ENCODE data around the gene APOC1.
A peak's percentile ranks its signal among the peaks of the same experiment; 100 is the strongest.
"Not testable (repeated sequence)": the region's sequence is repeated elsewhere in the genome, so short reads cannot be mapped to it uniquely, and the experiment has no call there.

APOC1 gene

DNA sequence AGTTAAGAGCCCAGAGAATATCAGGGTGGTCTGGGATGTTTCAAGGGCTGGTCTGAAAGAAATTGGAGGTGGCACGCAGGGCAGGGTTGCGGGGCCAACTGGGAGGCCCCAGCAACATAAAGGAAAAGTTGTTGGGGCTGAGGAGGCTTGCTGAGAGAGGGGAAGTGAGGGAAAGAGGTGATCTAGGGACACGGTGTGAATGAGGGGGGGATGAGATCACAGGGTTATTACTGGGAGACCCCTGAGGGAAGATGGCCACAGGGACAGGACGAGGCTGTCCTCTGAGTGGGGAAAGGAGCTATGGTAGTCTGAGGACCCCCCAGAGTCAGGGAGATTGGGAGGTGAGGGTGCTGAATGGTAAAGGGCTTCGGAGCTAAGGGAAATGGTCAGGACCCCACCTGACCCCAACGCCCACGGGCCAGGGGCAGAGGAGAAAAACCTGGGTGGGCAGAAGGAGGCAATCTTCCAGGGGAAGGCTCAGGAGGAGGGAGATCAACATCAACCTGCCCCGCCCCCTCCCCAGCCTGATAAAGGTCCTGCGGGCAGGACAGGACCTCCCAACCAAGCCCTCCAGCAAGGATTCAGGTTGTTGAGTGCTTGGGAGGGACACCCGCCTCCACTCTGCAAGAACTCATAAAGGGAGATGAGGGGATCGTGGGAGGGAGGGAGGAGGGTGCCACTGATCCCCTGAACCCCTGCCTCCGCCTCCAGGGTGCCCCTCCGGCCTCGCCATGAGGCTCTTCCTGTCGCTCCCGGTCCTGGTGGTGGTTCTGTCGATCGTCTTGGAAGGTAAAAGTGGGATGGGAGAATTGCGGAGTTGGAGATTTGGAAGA is 12.1 kb downstream of the APOC1 start:
- CTCF ChIA-PET, result interaction anchor here (0.6 kb wide), 1 partner anchor 24 kb away, joined by 4 read pairs; no protein-coding TSS in a partner anchor
- POLR2A ChIA-PET, result interaction anchor here (1.3 to 1.5 kb wide), 2 partner anchors 12 to 28 kb away, joined by 3 to 4 read pairs; partner anchors contain the start of gene APOC1
- TF ChIP-seq L3MBTL2 (conservative IDR thresholded peaks at IDR 0.05), result peak; percentile 38; the same call in 1 of the 2 replicates
- not testable (repeated sequence) for DNase-seq (ENCODE audit: extremely low spot score)

- no peak for DNase-seq (ENCODE audit: extremely low spot score)
- TF ChIP-seq FOXK2 (IDR thresholded peaks at IDR 0.05) (no peak), L3MBTL2 (conservative IDR thresholded peaks at IDR 0.05) (no peak), TARDBP (IDR thresholded peaks at IDR 0.05) (no peak), LEF1 (IDR thresholded peaks at IDR 0.05; ENCODE audit: borderline replicate concordance) (no peak), ARNT (IDR thresholded peaks at IDR 0.05) (no peak), SP1 (IDR thresholded peaks at IDR 0.05) (no peak), ZNF384 (IDR thresholded peaks at IDR 0.05) (no peak), ELF4 (IDR thresholded peaks at IDR 0.05) (no peak), FOXA1 (IDR thresholded peaks at IDR 0.05) (no peak), PKNOX1 (IDR thresholded peaks at IDR 0.05) (no peak), FOXM1 (IDR thresholded peaks at IDR 0.05; ENCODE audit: borderline replicate concordance) (no peak), CTBP1 (IDR thresholded peaks at IDR 0.05; ENCODE audit: borderline replicate concordance) (no peak), SUZ12 (IDR thresholded peaks at IDR 0.05) (no peak), NFRKB (IDR thresholded peaks at IDR 0.05) (no peak), HDGF (IDR thresholded peaks at IDR 0.05; ENCODE audit: borderline replicate concordance) (no peak), BHLHE40 (IDR thresholded peaks at IDR 0.05; ENCODE audit: borderline replicate concordance) (no peak)
- CTCF ChIA-PET, result no interaction called here
- POLR2A ChIA-PET, result no interaction called here
These were observed 13.3 kb downstream of the APOC1 start for GRCh38 chr19:44927746-44928145.

DNA sequence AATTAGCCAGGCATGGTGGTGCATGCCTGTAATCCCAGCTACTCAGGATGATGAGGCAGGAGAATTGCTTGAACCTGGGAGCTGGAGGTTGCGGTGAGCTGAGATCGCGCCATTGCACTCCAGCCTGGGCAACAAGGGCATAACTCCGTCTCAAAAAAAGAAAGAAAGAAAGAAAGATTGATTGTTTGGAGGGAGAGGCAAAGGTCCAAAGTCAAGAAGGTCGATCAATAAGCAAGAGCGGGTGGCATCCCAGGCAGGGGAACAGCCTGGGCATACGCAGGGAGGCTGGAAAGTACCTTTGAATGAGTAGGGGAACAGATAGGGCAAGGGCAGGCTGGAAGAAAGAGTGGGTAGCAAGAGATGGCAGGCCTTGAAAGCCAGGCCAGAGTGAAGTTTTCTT is 15.7 kb downstream of the APOC1 start:
- ChIA-PET POLR2A (no interaction called here), CTCF (no interaction called here)
- TF ChIP-seq NFRKB (IDR thresholded peaks at IDR 0.05) (no peak), HDGF (IDR thresholded peaks at IDR 0.05; ENCODE audit: borderline replicate concordance) (no peak), TARDBP (IDR thresholded peaks at IDR 0.05) (no peak), SP1 (IDR thresholded peaks at IDR 0.05) (no peak), FOXA1 (IDR thresholded peaks at IDR 0.05) (no peak), ELF4 (IDR thresholded peaks at IDR 0.05) (no peak)

GRCh38 chr19:44931541-44931940 is 17.1 kb downstream of the APOC1 start:
- POLR2A ChIA-PET, result no interaction called here
- TF ChIP-seq PKNOX1 (IDR thresholded peaks at IDR 0.05) (no peak), HDGF (IDR thresholded peaks at IDR 0.05; ENCODE audit: borderline replicate concordance) (no peak), ARNT (IDR thresholded peaks at IDR 0.05) (no peak), FOXA1 (IDR thresholded peaks at IDR 0.05) (no peak), SUZ12 (IDR thresholded peaks at IDR 0.05) (no peak), L3MBTL2 (conservative IDR thresholded peaks at IDR 0.05) (no peak), ELF4 (IDR thresholded peaks at IDR 0.05) (no peak), CTBP1 (IDR thresholded peaks at IDR 0.05; ENCODE audit: borderline replicate concordance) (no peak), LEF1 (IDR thresholded peaks at IDR 0.05; ENCODE audit: borderline replicate concordance) (no peak)
- no peak for DNase-seq (ENCODE audit: extremely low spot score)
- CTCF ChIA-PET, result no interaction called here

More for the DNA sequence above, 15.7 kb downstream of the APOC1 start:
- DNase-seq (ENCODE audit: extremely low spot score), result no peak

DNA sequence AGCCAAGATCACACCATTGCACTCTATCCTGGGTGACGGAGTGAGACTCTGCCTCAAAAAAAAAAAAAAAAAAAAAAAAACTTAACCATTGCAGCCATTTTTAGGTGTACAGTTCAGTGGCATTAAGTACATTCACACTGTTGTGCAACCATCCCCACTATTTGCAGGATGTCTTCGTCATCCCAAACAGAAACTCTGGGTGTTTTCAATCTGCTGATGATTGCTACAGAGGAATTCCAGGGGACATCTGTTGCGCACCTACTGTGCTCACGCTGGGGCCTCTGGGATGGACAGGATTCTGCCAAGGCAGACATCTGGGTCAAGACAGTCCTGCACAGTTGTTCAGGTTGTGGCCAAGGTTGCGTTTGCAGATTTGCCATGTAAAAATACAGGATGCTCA is 25.3 kb downstream of the APOC1 start:
- no peak for DNase-seq (ENCODE audit: extremely low spot score)
- ChIA-PET POLR2A (no interaction called here), CTCF (no interaction called here)
- TF ChIP-seq BHLHE40 (IDR thresholded peaks at IDR 0.05; ENCODE audit: borderline replicate concordance), result no peak
- no peak for TF ChIP-seq FOXM1 (IDR thresholded peaks at IDR 0.05; ENCODE audit: borderline replicate concordance)
- no peak for TF ChIP-seq HDGF (IDR thresholded peaks at IDR 0.05; ENCODE audit: borderline replicate concordance)
- no peak for TF ChIP-seq L3MBTL2 (conservative IDR thresholded peaks at IDR 0.05)
- no peak for TF ChIP-seq FOXK2 (IDR thresholded peaks at IDR 0.05)
- TF ChIP-seq NFRKB (IDR thresholded peaks at IDR 0.05), result no peak
- no peak for TF ChIP-seq SP1 (IDR thresholded peaks at IDR 0.05)
- no peak for TF ChIP-seq ZNF384 (IDR thresholded peaks at IDR 0.05)
- TF ChIP-seq CTBP1 (IDR thresholded peaks at IDR 0.05; ENCODE audit: borderline replicate concordance), result no peak

GRCh38 chr19:44942067-44942571 is 27.7 kb downstream of the APOC1 start, which contains the start of gene APOC4:
Gene APOC4, plus strand, starts transcription at chr19:44942237. Its CDS starts 41 bp downstream, at chr19:44942278.
- POLR2A ChIA-PET, result no interaction called here
- no peak for DNase-seq (ENCODE audit: extremely low spot score)
- CTCF ChIA-PET, result no interaction called here
- TF ChIP-seq SP1 (IDR thresholded peaks at IDR 0.05) (no peak), PKNOX1 (IDR thresholded peaks at IDR 0.05) (no peak), CTBP1 (IDR thresholded peaks at IDR 0.05; ENCODE audit: borderline replicate concordance) (no peak), FOXK2 (IDR thresholded peaks at IDR 0.05) (no peak)

All from HEK293T (cell line).